SK-N-SH (cell line): ENCODE results near the gene INO80D. TPM values are rescaled to one million over a fixed set of nuclear protein-coding genes. Genes with fewer than 3 reads are reported as not detected.

Source experiments
- CTCF ChIA-PET: fragments of 300-600, 350-600 bp; formaldehyde crosslinking; extraction: SDS; loops from one replicate; lab custom pipeline; 2021; lab: Yijun Ruan, JAX
- POLR2A ChIA-PET: fragments of 350-600 bp; sonication (Branson Sonifier 250); formaldehyde crosslinking; extraction: SDS; loops from one replicate; lab custom pipeline; 2020; ENCODE audit warnings: antibody characterized with exemption, inconsistent platforms; lab: Yijun Ruan, JAX
- DNase-seq: peaks from one replicate; pipeline ENCODE4 v3.0.0; 2012
- H2AFZ ChIP-seq: fragments of 200-600 bp; sonication (generic); 2 replicates; pipeline ENCODE4 v1.8.1; 2016; ENCODE audit warnings: antibody characterized with exemption, mild to moderate bottlenecking, low read depth
- H3F3A ChIP-seq: fragments of 200-600 bp; sonication (generic); replicated peaks from 2 replicates; pipeline ENCODE3; 2016; ENCODE audit warnings: antibody characterized with exemption, mild to moderate bottlenecking; ENCODE audit not compliant: insufficient read depth
- H3K27ac ChIP-seq, 2 experiments: fragments of 200-500 bp in 1 of 2; fragments of 200-600 bp in 1 of 2; sonication (Bioruptor generic) in 1 of 2; sonication (generic), shearing (Covaris generic) in 1 of 2; 2 replicates each; pipeline versions ENCODE4 v1.5.1 to v1.6.1; 2014 to 2016; ENCODE audit warnings: low read depth in 2 of 2, inconsistent platforms in 1 of 2, low read length in 1 of 2, mild to moderate bottlenecking in 1 of 2, mixed read lengths in 1 of 2
- H3K27me3 ChIP-seq: fragments of 200-600 bp; sonication (generic), shearing (Covaris generic); 2 replicates; pipeline ENCODE4 v1.6.1; 2016; ENCODE audit warnings: mixed run types; ENCODE audit not compliant: insufficient read depth
- H3K36me3 ChIP-seq, 2 experiments: fragments of 200-500 bp in 1 of 2; fragments of 200-600 bp in 1 of 2; sonication (Bioruptor generic) in 1 of 2; sonication (generic) in 1 of 2; replicated peaks in 1 of 2; 2 replicates each; pipeline versions ENCODE3 to v1.5.1; 2014 to 2016; ENCODE audit warnings: low read length in 1 of 2, mild to moderate bottlenecking in 1 of 2; ENCODE audit not compliant: insufficient read depth in 2 of 2, control insufficient read depth in 1 of 2
- H3K4me1 ChIP-seq, 2 experiments: fragments of 200-500 bp in 1 of 2; fragments of 200-600 bp in 1 of 2; sonication (Bioruptor generic) in 1 of 2; sonication (generic), shearing (Covaris generic) in 1 of 2; 2 replicates each; pipeline versions ENCODE4 v1.5.1 to v1.6.1; 2014 to 2016; ENCODE audit warnings: low read depth in 1 of 2, low read length in 1 of 2, mixed run types in 1 of 2; ENCODE audit not compliant: insufficient read depth in 2 of 2, control insufficient read depth in 1 of 2
- H3K4me2 ChIP-seq: fragments of 200-600 bp; sonication (generic), shearing (Covaris generic); 2 replicates; pipeline ENCODE4 v1.6.1; 2017; ENCODE audit warnings: mixed run types
- H3K4me3 ChIP-seq, 2 experiments: fragments of 200-500 bp in 1 of 2; fragments of 200-600 bp in 1 of 2; sonication (Bioruptor generic) in 1 of 2; sonication (generic), shearing (Covaris generic) in 1 of 2; 2 replicates each; pipeline versions ENCODE4 v1.5.1 to v1.8.1; 2014 to 2016; ENCODE audit warnings: low read depth in 2 of 2, inconsistent platforms in 1 of 2, low read length in 1 of 2, mild to moderate bottlenecking in 1 of 2, mixed read lengths in 1 of 2, moderate library complexity in 1 of 2
- H3K79me2 ChIP-seq: fragments of 200-600 bp; sonication (generic); 2 replicates; pipeline ENCODE4 v1.8.1; 2017; ENCODE audit warnings: mild to moderate bottlenecking; ENCODE audit not compliant: insufficient read depth
- H3K9ac ChIP-seq: fragments of 200-600 bp; sonication (generic); 2 replicates; pipeline ENCODE4 v1.6.1; 2017; ENCODE audit warnings: mixed run types
- H3K9me2 ChIP-seq: fragments of 200-600 bp; sonication (generic); 2 replicates; pipeline ENCODE4 v1.6.1; 2017; ENCODE audit warnings: mixed run types
- H3K9me3 ChIP-seq: fragments of 200-600 bp; sonication (generic); 2 replicates; pipeline ENCODE4 v1.6.1; 2017; ENCODE audit warnings: mixed run types, mild to moderate bottlenecking, moderate library complexity
- H4K20me1 ChIP-seq: fragments of 200-600 bp; sonication (generic); 2 replicates; pipeline ENCODE4 v1.6.1; 2017; ENCODE audit warnings: mild to moderate bottlenecking, mixed run types; ENCODE audit not compliant: insufficient read depth
- ELF1 ChIP-seq: IDR thresholded peaks from 2 replicates; pipeline ENCODE4 v1.4.0; 2012
- EZH2phosphoT487 ChIP-seq: fragments of 200-600 bp; sonication (generic); IDR thresholded peaks from 2 replicates; pipeline ENCODE4 v1.6.1; 2017; ENCODE audit warnings: low read depth, mixed run types, mild to moderate bottlenecking, antibody characterized with exemption, moderate library complexity, borderline replicate concordance
- FOXJ3 ChIP-seq: sonication (generic); formaldehyde crosslinking; IDR thresholded peaks from 2 replicates; pipeline ENCODE4 v1.5.1; 2020; ENCODE audit warnings: mild to moderate bottlenecking, missing genetic modification reagents
- GABPA ChIP-seq: IDR thresholded peaks from 2 replicates; pipeline ENCODE4 v1.4.0; 2012; ENCODE audit warnings: low read depth, mild to moderate bottlenecking
- JUND ChIP-seq: IDR thresholded peaks from 2 replicates; pipeline ENCODE4 v1.4.0; 2012
- MXI1 ChIP-seq: IDR thresholded peaks from 2 replicates; pipeline ENCODE4 v1.6.1; 2012; ENCODE audit warnings: mild to moderate bottlenecking, low read depth, low read length, improper control_type of control experiment
- NFIC ChIP-seq: IDR thresholded peaks from 2 replicates; pipeline ENCODE4 v1.4.0; 2012; ENCODE audit warnings: borderline replicate concordance
- RAD21 ChIP-seq: IDR thresholded peaks from 2 replicates; pipeline ENCODE4 v1.6.1; 2012; ENCODE audit warnings: mild to moderate bottlenecking, low read length
- REST ChIP-seq: IDR thresholded peaks from 2 replicates; pipeline ENCODE4 v1.6.1; 2012; ENCODE audit warnings: mild to moderate bottlenecking, low read depth, low read length, moderate library complexity
- SIN3A ChIP-seq: IDR thresholded peaks from 2 replicates; pipeline ENCODE4 v1.6.1; 2012; ENCODE audit warnings: low read depth, mild to moderate bottlenecking, low read length, moderate library complexity, borderline replicate concordance
- TEAD4 ChIP-seq: IDR thresholded peaks from 2 replicates; pipeline ENCODE4 v1.4.0; 2012; ENCODE audit warnings: mild to moderate bottlenecking, borderline replicate concordance; ENCODE audit not compliant: insufficient read depth
- ZBTB33 ChIP-seq: IDR thresholded peaks from 2 replicates; pipeline ENCODE4 v1.4.0; 2012; ENCODE audit warnings: low read depth, borderline replicate concordance
- WGBS: methylation state at CpG from one replicate; pipeline ENCODE4 v1.1.6; 2017; ENCODE audit warnings: low lambda C conversion rate; 5-methylcytosine and 5-hydroxymethylcytosine counted together
- polyA plus RNA-seq, 3 experiments: library from polyadenylated mRNA; depleted of rRNA; stranded (reverse); fragments of >200 nt; gene quantifications; 2 replicates each; pipeline ENCODE4 v1.2.3, GENCODE V29; 2012
- TF ChIP-seq, protein P1 (sequence below): IDR thresholded peaks from 2 replicates; pipeline ENCODE4; 2012

INO80D gene
- polyA plus RNA-seq, 1 of the 3 experiments (the other 2 are of a cell fraction): 0.69 TPM

DNA sequence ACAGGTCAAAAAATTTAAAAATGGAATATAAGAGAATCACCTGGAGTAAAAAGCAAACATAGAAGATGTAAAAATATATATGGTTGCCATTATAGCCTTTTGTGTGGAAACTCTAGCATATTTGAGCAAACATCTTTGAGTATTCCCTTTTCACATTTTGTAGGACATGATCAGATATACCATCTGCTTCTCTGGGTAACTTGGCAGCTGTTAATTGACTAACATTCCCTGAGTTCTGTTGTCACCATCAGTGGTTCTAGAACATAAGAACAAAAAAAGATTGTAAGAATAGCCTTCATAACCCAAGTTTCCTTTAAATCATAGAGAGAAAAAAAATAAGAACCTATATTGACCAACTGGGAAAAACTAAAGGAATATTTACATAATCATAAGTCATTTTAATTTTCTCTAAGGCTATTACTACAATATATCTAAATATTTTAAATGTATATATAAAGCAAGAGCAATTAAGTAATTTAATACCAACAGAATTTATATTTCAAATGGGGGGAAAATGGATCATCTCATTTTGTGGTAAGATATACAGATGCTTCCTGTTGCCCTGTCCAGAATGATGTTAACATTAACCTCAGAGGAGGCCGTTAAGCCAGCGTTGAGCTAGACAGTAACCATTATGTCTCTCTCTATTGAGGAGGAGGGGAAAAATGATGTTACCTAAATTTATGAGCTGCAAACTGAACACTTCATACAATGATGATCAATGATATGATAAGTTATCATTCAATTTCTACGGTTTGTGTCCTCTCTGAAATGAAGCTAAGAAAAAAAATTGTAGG is 9.8 kb upstream of the INO80D start:
- H3F3A ChIP-seq: peaks cover 3% of the 10 kb centered on the region
- H3K9me3 ChIP-seq: no peaks in the 10 kb centered on the region
- no peak for DNase-seq
- H3K9me2 ChIP-seq: no peaks in the 10 kb centered on the region
- no peaks in the 10 kb centered on the region for H3K27me3 ChIP-seq
- no peak for TF ChIP-seq ELF1
- no peak for TF ChIP-seq MXI1
- TF ChIP-seq TEAD4: no peak
- TF ChIP-seq RAD21: no peak
- H3K4me2 ChIP-seq: no peak overlapping the region
- POLR2A ChIA-PET: no interaction called here
- H3K79me2 ChIP-seq: no peaks in the 10 kb centered on the region
- H3K4me1 ChIP-seq: no peaks in the 10 kb centered on the region
- CTCF ChIA-PET: interaction anchor here (2.6 kb wide), 1 partner anchor 10 kb away, joined by 12 read pairs; the partner anchor contains the start of gene INO80D
- no peak overlapping the region for H3K9ac ChIP-seq
- H2AFZ ChIP-seq: no peak overlapping the region
- H4K20me1 ChIP-seq: no peaks in the 10 kb centered on the region
- WGBS: 81% methylated on average over 3 of the region's 3 CpGs
- no peaks in the 10 kb centered on the region for H3K36me3 ChIP-seq
- H3K27ac ChIP-seq: no peak overlapping the region
- H3K4me3 ChIP-seq: no peak overlapping the region

GRCh38 chr2:206092297-206092696 is 6.3 kb upstream of the INO80D start:
- DNase-seq: no peak
- ChIA-PET CTCF (interaction anchor here (1.7 kb wide), 1 partner anchor 8 kb away, joined by 7 read pairs; no protein-coding TSS in a partner anchor), POLR2A (no interaction called here)
- 96% methylated on average over 2 of the region's 2 CpGs for WGBS
- Histone ChIP-seq H3F3A (peaks cover 4% of the 10 kb centered on the region), H3K4me2 (no peak overlapping the region), H3K9ac (no peak overlapping the region), H3K27me3 (no peaks in the 10 kb centered on the region), H2AFZ (no peak overlapping the region), H3K27ac (no peak overlapping the region), H3K4me3 (no peak overlapping the region), H3K4me1 (no peaks in the 10 kb centered on the region; a peak in 1 of 4 replicates), H3K79me2 (peaks cover 26% of the 10 kb centered on the region), H3K9me2 (no peaks in the 10 kb centered on the region), H3K36me3 (no peaks in the 10 kb centered on the region), H4K20me1 (no peaks in the 10 kb centered on the region), H3K9me3 (no peaks in the 10 kb centered on the region)
- TF ChIP-seq ZBTB33: no peak
- TF ChIP-seq SIN3A: no peak
- TF ChIP-seq ELF1: no peak
- TF ChIP-seq JUND: no peak
- no peak for TF ChIP-seq NFIC
- no peak for TF ChIP-seq GABPA

GRCh38 chr2:206088248-206088647 is 2.3 kb upstream of the INO80D start:
- H3K9ac ChIP-seq: no peak overlapping the region
- no peaks in the 10 kb centered on the region for H3K36me3 ChIP-seq
- ChIA-PET CTCF (interaction anchor here (1.1 to 1.7 kb wide), 4 partner anchors 8 to 140 kb away, joined by 3 to 6 read pairs (median 4); no protein-coding TSS in a partner anchor), POLR2A (no interaction called here)
- H4K20me1 ChIP-seq: no peaks in the 10 kb centered on the region
- H3K4me1 ChIP-seq: peaks cover 0 to 5% of the 10 kb centered on the region in 2 experiments; a peak in 2 of 4 replicates
- no peaks in the 10 kb centered on the region for H3K9me3 ChIP-seq
- H2AFZ ChIP-seq: no peak overlapping the region
- H3K27ac ChIP-seq: no peak overlapping the region
- H3K27me3 ChIP-seq: no peaks in the 10 kb centered on the region
- no peak overlapping the region for H3K4me3 ChIP-seq
- H3K4me2 ChIP-seq: no peak overlapping the region
- peaks cover 50% of the 10 kb centered on the region for H3K79me2 ChIP-seq
- no peaks in the 10 kb centered on the region for H3K9me2 ChIP-seq
- no peak for TF ChIP-seq TEAD4
- TF ChIP-seq REST: no peak
- TF ChIP-seq MXI1: no peak
- no peak for TF ChIP-seq GABPA
- no peak for TF ChIP-seq FOXJ3
- TF ChIP-seq EZH2phosphoT487: no peak
- TF ChIP-seq, protein P1, sequence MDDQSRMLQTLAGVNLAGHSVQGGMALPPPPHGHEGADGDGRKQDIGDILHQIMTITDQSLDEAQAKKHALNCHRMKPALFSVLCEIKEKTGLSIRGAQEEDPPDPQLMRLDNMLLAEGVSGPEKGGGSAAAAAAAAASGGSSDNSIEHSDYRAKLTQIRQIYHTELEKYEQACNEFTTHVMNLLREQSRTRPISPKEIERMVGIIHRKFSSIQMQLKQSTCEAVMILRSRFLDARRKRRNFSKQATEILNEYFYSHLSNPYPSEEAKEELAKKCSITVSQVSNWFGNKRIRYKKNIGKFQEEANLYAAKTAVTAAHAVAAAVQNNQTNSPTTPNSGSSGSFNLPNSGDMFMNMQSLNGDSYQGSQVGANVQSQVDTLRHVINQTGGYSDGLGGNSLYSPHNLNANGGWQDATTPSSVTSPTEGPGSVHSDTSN: no peak
- no peak for DNase-seq
- H3F3A ChIP-seq: peaks cover 25% of the 10 kb centered on the region
